ENCODE results near the gene CFC1.
"Not testable (repeated sequence)": the region's sequence is repeated elsewhere in the genome, so short reads cannot be mapped to it uniquely, and the experiment has no call there.

CFC1 gene

DNA sequence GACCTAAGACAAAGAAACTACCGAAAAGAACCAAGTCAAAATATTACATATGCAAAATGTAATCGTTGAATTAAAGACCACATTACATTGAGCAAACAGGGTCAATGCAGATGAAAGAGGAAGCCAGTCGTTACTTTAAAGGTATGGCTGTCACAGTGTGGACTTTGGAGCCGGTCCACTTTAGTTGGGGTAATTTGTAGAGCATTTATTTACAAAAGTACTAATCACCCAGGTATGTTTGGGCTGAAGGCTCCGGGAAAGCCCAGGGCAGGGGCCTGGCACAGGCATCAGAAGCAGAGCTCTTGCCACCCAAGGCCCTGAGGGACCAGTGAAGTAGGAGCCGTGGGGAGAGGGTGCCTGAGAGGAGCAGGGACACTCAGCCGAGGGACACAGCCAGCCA, 15.8 kb downstream of the CFC1 start:
- in situ Hi-C loops (cut with HindIII; ENCODE audit: low sequenced_read_pairs) = not testable (repeated sequence)

DNA sequence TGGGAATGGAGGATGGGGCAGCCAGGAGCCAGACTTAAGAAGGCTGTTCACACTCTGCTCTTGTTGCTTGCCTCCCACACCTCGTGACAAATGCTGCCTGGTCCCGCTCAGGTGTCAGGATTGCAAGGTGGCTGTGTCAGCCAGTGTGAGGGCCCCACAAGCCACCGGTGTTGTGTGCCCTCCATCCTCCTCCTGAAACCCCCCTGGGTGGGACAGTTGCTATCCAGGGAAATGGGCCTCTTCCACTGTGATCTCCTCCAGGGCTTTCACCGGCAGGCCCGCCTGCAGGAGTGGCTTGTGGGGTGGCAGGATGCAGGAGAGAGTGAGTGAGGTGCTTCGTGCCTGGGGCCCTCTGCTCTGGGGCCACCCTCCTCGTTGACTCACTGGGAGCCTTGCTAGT, 16.4 kb downstream of the CFC1 start:
- in situ Hi-C loops (cut with HindIII; ENCODE audit: low sequenced_read_pairs) = not testable (repeated sequence)

DNA sequence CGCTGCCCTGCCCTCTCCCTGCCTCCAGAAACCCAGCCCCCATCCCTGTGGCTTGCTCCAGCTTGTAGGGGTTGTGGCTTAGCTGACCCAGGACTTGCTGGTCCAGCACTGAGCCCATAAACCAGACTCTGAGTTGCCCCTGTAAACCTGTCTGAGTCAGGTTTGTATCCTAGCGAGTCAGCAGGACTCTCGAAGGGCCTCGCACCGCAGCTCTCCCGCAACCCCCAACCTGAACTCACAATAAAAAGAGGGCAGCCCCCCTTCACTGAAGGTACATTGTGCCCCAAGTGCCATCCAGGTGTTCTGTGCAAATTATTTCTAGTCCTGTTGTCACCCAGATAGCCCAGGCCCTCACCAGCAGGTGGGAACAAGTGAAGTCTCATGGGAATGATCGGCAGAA, 17.9 kb downstream of the CFC1 start:
- in situ Hi-C loops (cut with HindIII; ENCODE audit: low sequenced_read_pairs) = not testable (repeated sequence)

DNA sequence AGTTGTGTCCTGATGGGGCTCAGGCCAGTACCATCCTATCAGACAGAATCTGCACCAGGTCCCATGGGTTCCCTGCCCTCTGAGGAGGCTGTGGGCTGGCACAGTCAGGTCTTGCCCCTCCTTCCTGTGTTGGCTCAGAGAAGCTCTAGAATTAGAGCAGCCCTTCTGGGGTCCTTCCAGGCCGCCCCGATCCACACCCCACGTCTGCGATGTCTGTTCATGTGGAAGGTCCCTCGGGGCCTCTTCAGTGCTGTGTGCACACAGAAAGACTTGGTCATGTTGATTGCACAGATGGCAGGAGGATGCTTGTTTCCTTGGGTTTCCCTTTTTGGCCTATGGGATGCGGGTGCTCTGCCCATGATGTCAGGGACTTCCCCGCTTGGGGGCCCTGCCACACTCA, 20.3 kb downstream of the CFC1 start:
- in situ Hi-C loops (cut with HindIII; ENCODE audit: low sequenced_read_pairs) = not testable (repeated sequence)

DNA sequence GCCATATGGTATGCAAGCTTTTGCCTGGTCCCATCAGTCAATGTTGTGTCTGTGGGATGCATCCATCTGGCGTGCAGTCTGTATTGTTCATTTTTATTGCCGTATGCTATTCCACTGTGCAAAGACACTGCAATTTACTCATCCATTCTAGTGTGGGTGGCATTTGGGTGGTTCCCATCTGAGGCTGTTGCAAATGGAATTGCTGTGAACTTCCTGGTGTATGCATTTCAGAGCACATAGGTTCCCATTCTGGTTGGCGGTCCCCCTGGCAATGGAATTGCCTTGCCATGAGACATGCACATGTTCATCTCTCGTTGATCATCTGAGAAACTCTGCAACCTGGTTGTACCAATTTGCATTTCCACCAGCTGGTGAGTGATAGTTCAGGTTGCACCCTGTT, 21.8 kb downstream of the CFC1 start:
- in situ Hi-C loops (cut with HindIII; ENCODE audit: low sequenced_read_pairs) = not testable (repeated sequence)

DNA sequence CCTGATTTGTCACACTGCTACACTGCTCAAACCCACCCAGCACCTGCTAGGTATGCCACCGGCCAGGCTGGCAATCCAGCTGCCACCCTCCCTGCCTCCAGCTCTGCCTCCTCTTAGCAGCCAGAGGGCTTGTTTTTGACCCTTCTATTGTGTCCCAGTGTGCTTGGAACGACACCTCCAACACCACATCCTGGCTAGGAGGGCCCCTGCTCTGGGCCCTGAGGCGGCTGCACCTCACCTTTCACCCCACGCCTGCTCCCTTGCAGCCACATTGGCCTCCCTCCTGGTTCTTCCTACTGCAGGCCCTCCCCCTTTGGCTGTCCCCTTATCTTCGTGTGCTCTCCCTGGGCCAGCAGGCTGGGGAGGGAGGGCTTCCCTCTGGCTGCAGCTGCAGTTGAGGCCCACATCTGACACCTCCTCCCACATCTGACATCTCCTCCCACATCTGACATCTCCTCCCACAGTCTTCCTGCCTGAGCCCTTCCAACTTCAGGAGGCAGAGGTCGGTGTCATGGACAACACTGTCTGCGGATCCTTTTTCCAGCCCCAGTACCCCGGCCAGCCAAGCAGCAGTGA, 23.1 kb downstream of the CFC1 start:
- in situ Hi-C loops (cut with HindIII; ENCODE audit: low sequenced_read_pairs) = not testable (repeated sequence)

DNA sequence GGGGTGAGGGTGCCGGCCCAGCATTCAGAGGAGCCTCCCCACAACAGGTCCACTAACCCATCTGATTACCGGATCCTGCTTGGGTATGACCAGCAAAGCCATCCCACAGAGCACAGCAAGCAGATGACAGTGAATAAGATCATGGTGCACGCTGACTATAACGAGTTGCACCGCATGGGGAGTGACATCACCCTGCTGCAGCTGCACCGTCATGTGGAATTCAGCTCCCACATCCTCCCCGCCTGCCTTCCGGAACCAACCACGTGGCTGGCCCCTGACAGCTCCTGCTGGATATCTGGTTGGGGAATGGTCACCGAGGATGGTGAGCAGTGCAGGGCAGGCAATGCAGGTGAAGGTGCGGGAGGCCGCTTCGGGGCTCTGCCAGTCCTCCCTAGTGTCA, 25.1 kb downstream of the CFC1 start:
- in situ Hi-C loops (cut with HindIII; ENCODE audit: low sequenced_read_pairs) = not testable (repeated sequence)

DNA sequence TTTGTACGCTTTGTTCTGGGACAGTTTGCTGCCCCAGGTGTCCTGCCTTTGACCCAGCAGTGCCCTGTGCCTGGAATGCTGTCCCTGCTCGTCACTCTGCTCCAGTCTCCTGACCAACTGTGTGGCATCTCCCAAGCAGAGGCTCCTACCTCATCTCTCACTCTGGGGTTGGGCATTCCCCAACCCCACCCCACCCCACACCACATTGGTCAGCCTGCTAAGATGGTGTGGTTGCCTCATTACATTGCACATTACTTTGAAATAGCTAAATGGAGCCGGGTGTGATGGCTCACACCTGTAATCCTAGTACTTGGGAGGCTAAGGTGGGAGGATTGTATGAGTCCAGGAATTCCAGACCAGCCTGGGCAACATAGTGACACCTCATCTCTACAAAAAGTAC, 27.4 kb downstream of the CFC1 start:
- in situ Hi-C loops (cut with HindIII; ENCODE audit: low sequenced_read_pairs) = not testable (repeated sequence)

DNA sequence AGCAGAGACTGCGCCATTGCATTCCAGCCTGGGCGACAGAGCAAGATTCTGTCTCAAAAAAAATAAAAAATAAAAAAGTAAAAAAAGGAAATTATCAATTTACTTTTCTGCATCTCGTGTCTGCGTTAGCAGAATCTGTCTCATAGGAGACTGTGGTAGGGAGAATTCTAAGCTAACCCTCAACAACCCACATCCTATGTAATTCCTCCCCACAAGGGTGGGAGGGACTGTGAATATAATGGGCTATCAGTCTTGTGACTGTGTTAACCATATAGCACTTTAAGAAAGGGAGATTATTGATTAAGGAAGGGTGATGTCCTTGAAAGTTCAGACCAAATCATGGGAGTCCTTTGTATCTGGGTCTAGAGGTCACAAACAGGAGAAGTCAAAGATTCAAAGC, 33.2 kb downstream of the CFC1 start:
- in situ Hi-C loops (cut with HindIII; ENCODE audit: low sequenced_read_pairs) = not testable (repeated sequence)

DNA sequence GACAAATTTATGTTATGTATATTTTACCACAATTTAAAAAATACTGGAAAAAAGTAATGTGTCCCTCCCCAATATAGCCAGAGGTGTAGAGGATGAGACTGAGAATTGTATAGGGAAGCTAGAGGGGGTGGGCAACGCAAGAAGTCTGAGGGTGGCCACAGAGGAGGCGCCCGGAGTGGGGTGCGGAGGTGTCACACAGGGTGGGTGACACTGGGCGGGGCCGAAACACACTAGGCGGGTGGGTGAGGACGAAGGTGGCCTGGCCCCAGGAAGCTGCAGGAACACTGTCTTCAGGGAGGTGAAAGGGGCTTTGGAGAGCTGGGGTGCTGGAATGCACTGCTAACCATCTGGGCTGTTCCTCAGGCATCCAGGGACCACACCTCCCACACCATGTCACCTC, 42.9 kb downstream of the CFC1 start:
- in situ Hi-C loops (cut with HindIII; ENCODE audit: low sequenced_read_pairs) = not testable (repeated sequence)

DNA sequence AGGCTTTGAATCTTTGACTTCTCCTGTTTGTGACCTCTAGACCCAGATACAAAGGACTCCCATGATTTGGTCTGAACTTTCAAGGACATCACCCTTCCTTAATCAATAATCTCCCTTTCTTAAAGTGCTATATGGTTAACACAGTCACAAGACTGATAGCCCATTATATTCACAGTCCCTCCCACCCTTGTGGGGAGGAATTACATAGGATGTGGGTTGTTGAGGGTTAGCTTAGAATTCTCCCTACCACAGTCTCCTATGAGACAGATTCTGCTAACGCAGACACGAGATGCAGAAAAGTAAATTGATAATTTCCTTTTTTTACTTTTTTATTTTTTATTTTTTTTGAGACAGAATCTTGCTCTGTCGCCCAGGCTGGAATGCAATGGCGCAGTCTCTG, 45.2 kb downstream of the CFC1 start:
- in situ Hi-C loops (cut with HindIII; ENCODE audit: low sequenced_read_pairs) = not testable (repeated sequence)

DNA sequence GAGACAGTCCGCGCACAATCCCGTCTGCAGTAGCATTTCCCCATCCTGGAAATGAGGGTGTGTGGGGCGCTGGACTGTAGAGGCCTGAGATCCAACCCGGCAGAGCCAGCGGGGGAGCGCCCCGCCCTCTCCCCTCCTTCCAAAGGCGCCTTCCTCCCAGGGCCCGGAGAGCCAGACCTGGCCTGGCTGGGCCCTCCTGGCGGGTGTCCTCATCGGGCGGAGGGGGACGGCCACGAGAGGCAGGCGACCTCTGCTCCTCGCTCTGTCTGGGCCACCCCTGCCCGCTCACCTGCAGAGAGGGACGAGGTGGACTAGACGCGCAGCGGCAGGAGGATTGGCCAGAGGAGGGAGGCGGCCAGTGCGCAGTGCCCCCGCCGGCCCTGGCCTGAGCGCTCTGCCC, 49.9 kb downstream of the CFC1 start:
- in situ Hi-C loops (cut with HindIII; ENCODE audit: low sequenced_read_pairs) = not testable (repeated sequence)

DNA sequence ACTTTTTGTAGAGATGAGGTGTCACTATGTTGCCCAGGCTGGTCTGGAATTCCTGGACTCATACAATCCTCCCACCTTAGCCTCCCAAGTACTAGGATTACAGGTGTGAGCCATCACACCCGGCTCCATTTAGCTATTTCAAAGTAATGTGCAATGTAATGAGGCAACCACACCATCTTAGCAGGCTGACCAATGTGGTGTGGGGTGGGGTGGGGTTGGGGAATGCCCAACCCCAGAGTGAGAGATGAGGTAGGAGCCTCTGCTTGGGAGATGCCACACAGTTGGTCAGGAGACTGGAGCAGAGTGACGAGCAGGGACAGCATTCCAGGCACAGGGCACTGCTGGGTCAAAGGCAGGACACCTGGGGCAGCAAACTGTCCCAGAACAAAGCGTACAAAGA, 51.0 kb downstream of the CFC1 start:
- in situ Hi-C loops (cut with HindIII; ENCODE audit: low sequenced_read_pairs) = not testable (repeated sequence)

DNA sequence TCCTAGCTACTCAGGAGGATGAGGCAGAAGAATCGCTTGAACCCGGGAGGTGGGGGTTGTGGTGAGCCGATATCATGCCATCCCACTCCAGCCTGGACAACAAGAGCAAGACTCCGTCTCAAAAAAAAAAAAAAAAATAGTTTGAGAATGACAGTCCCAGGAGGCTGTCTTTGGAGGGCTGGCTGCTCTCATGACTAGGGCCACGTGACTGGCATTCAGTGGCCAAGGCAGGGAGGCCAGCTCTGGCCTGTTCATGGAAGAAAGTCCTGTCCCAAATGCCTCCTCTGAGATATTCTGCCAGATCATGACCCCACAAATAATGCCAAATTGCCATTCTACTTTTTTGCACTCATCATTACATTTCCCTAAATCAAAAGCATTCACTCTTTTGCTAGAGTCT, 54.4 kb downstream of the CFC1 start:
- in situ Hi-C loops (cut with HindIII; ENCODE audit: low sequenced_read_pairs) = not testable (repeated sequence)

DNA sequence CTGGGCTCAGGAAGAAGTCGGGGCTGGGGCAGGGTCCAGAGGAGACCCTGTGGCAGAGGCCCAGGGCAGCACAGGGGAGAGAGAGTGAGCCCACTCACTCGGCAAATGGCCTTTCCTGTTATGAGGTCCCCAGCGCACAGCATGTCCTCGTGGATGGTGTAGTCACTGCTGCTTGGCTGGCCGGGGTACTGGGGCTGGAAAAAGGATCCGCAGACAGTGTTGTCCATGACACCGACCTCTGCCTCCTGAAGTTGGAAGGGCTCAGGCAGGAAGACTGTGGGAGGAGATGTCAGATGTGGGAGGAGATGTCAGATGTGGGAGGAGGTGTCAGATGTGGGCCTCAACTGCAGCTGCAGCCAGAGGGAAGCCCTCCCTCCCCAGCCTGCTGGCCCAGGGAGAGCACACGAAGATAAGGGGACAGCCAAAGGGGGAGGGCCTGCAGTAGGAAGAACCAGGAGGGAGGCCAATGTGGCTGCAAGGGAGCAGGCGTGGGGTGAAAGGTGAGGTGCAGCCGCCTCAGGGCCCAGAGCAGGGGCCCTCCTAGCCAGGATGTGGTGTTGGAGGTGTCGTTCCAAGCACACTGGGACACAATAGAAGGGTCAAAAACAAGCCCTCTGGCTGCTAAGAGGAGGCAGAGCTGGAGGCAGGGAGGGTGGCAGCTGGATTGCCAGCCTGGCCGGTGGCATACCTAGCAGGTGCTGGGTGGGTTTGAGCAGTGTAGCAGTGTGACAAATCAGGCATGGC, 55.4 kb downstream of the CFC1 start:
- in situ Hi-C loops (cut with HindIII; ENCODE audit: low sequenced_read_pairs) = not testable (repeated sequence)

DNA sequence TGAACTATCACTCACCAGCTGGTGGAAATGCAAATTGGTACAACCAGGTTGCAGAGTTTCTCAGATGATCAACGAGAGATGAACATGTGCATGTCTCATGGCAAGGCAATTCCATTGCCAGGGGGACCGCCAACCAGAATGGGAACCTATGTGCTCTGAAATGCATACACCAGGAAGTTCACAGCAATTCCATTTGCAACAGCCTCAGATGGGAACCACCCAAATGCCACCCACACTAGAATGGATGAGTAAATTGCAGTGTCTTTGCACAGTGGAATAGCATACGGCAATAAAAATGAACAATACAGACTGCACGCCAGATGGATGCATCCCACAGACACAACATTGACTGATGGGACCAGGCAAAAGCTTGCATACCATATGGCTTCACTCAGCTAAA, 56.6 kb downstream of the CFC1 start:
- in situ Hi-C loops (cut with HindIII; ENCODE audit: low sequenced_read_pairs) = not testable (repeated sequence)
